Endothelial cell of umbilical vein (primary cell): ENCODE data around the gene MACROD2. TPM values are rescaled to one million over a fixed set of nuclear protein-coding genes. Genes with fewer than 3 reads are reported as not detected.

Experiments
- BruUV-seq: library from RNA; stranded (reverse); fragments of 400-500 nt; replicated peaks from 2 replicates; lab custom pipeline; 2021; lab: Mats Ljungman, UMichigan
- CTCF ChIA-PET: fragments of 300-600, 350-600 bp; sonication (Branson Sonifier 250); formaldehyde crosslinking; loops from one replicate; lab custom pipeline; 2021; ENCODE audit warnings: antibody characterized with exemption, inconsistent platforms; lab: Charles Lee
- POLR2A ChIA-PET: fragments of 300-600, 350-600 bp; sonication (Branson Sonifier 250); formaldehyde crosslinking; loops from one replicate; lab custom pipeline; 2021; ENCODE audit warnings: antibody characterized with exemption, inconsistent platforms; lab: Charles Lee
- DNase-seq: peaks from one replicate; pipeline ENCODE4 v3.0.0-alpha.2; 2011; ENCODE audit warnings: low read depth, low spot score
- FAIRE-seq: peaks from 2 replicates; lab custom pipeline; 2011; peaks lifted over from hg19 to GRCh38; lab: Jason Lieb, UNC
- H2AFZ ChIP-seq: 2 replicates; pipeline ENCODE4 v1.6.0; 2012; ENCODE audit warnings: low read depth, low read length, control low read depth, inconsistent platforms
- H3K27ac ChIP-seq: 2 replicates; pipeline ENCODE4 v1.5.1; 2011; ENCODE audit warnings: low read depth, mild to moderate bottlenecking, control low read depth, low read length, moderate library complexity; ENCODE audit not compliant: insufficient read depth
- H3K27me3 ChIP-seq, 2 experiments: 2 replicates each; pipeline versions ENCODE4 v1.6.0 to v1.6.1; 2011; ENCODE audit warnings: low read length in 2 of 2, mixed read lengths in 1 of 2; ENCODE audit not compliant: control insufficient read depth in 2 of 2, insufficient read depth in 2 of 2
- H3K36me3 ChIP-seq, 2 experiments: 2 replicates in 1 of 2; 3 replicates in 1 of 2; pipeline ENCODE4 v1.5.1; 2011; ENCODE audit warnings: low read length in 2 of 2, mild to moderate bottlenecking in 1 of 2, moderate library complexity in 1 of 2; ENCODE audit not compliant: control insufficient read depth in 2 of 2, insufficient read depth in 2 of 2; ENCODE audit errors: extremely low read depth in 1 of 2
- H3K4me1 ChIP-seq: 3 replicates; pipeline ENCODE4 v1.5.1; 2011; ENCODE audit warnings: mild to moderate bottlenecking, low read length; ENCODE audit not compliant: control insufficient read depth, insufficient read depth; ENCODE audit errors: extremely low read depth
- H3K4me2 ChIP-seq: 2 replicates; pipeline ENCODE4 v1.6.1; 2011; ENCODE audit warnings: low read length, control low read depth, mixed read lengths; ENCODE audit not compliant: insufficient read depth
- H3K4me3 ChIP-seq, 3 experiments: fragments of 200-600 bp in 1 of 3; sonication (generic), shearing (Covaris generic) in 1 of 3; replicated peaks in 1 of 3; 2 replicates each; pipeline ENCODE4 v1.5.1; 2011 to 2016; ENCODE audit warnings: control low read depth in 3 of 3, low read length in 3 of 3, mild to moderate bottlenecking in 2 of 3, inconsistent platforms in 1 of 3, low read depth in 1 of 3, moderate library complexity in 1 of 3; ENCODE audit not compliant: insufficient read depth in 1 of 3
- H3K79me2 ChIP-seq: 2 replicates; pipeline ENCODE4 v1.6.0; 2012; ENCODE audit warnings: low read length, inconsistent platforms; ENCODE audit not compliant: control insufficient read depth, insufficient read depth
- H3K9ac ChIP-seq: replicated peaks from 2 replicates; pipeline ENCODE3; 2011; ENCODE audit warnings: low read length, control low read depth; ENCODE audit not compliant: insufficient read depth; ENCODE audit errors: extremely low read depth
- H3K9me1 ChIP-seq: replicated peaks from 3 replicates; pipeline ENCODE4 v1.6.0; 2011; ENCODE audit warnings: mild to moderate bottlenecking, low read length; ENCODE audit not compliant: control insufficient read depth, insufficient read depth; ENCODE audit errors: extremely low read depth
- H3K9me3 ChIP-seq: replicated peaks from 2 replicates; pipeline ENCODE4 v1.5.1; 2012; ENCODE audit warnings: low read length, inconsistent platforms; ENCODE audit not compliant: control insufficient read depth, insufficient read depth
- H4K20me1 ChIP-seq: replicated peaks from 2 replicates; pipeline ENCODE3; 2011; ENCODE audit warnings: mild to moderate bottlenecking, low read length; ENCODE audit not compliant: control insufficient read depth, insufficient read depth; ENCODE audit errors: extremely low read depth
- EZH2 ChIP-seq: IDR thresholded peaks from 2 replicates; pipeline ENCODE4 v1.6.1; 2012; ENCODE audit warnings: borderline replicate concordance, low read depth, mild to moderate bottlenecking, moderate library complexity, low read length, inconsistent platforms; ENCODE audit not compliant: severe bottlenecking
- FOS ChIP-seq: IDR thresholded peaks from 2 replicates; pipeline ENCODE4 v1.6.1; 2011; ENCODE audit warnings: mild to moderate bottlenecking, low read length, moderate library complexity, borderline replicate concordance; ENCODE audit not compliant: insufficient read depth
- GATA2 ChIP-seq: IDR thresholded peaks from 2 replicates; pipeline ENCODE4 v1.7.0; 2011; ENCODE audit warnings: low read depth, mild to moderate bottlenecking, moderate library complexity, mixed read lengths, low read length; ENCODE audit not compliant: insufficient read length, insufficient read depth
- JUN ChIP-seq: IDR thresholded peaks from 2 replicates; pipeline ENCODE4 v1.6.1; 2011; ENCODE audit warnings: borderline replicate concordance, low read depth; ENCODE audit not compliant: insufficient read length, insufficient read depth
- MYC ChIP-seq: IDR thresholded peaks from one replicate; pipeline ENCODE4 v1.6.1; 2011; ENCODE audit warnings: mild to moderate bottlenecking, low read depth, low read length
- POLR2A ChIP-seq: IDR thresholded peaks from 2 replicates; pipeline ENCODE4 v1.6.1; 2012; ENCODE audit warnings: low read depth, mild to moderate bottlenecking, control low read depth, low read length
- POLR2AphosphoS5 ChIP-seq: IDR thresholded peaks from 2 replicates; pipeline ENCODE4 v1.6.1; 2012; ENCODE audit warnings: low read depth, mild to moderate bottlenecking, control low read depth, low read length, moderate library complexity; ENCODE audit not compliant: insufficient read depth
- dilution Hi-C: fragments of 300-500 bp; cut with MboI; formaldehyde crosslinking; loops from one replicate; pipeline ENCODE4 v1.15.0; 2019; ENCODE audit warnings: low sequenced_read_pairs; ENCODE audit not compliant: extremely low pct_ligation_motif_present
- intact Hi-C: fragments of 100-400 bp; cut with micrococcal nuclease; formaldehyde crosslinking; loops from one replicate; pipeline ENCODE4 v1.10.0; 2022
- polyA plus RNA-seq, 4 experiments: library from polyadenylated mRNA; depleted of rRNA in 3 of 4; stranded (reverse) in 3 of 4; unstranded in 1 of 4; fragments of >200 nt; gene quantifications; 2 replicates each; pipeline versions ENCODE4 v1.2.1 to v1.2.3, GENCODE V29; 2011 to 2012; ENCODE audit warnings: missing spikeins in 1 of 4
- total RNA-seq: library from RNA; stranded (reverse); gene quantifications from 2 replicates; pipeline ENCODE4 v1.2.3, GENCODE V29; 2021
- TF ChIP-seq, protein P1 (sequence below): IDR thresholded peaks from 2 replicates; pipeline ENCODE4 v1.6.1; 2011; ENCODE audit not compliant: insufficient read depth, insufficient read length
- TF ChIP-seq, protein P2 (sequence below), 2 donors: IDR thresholded peaks; 1 replicate in 1 of 2; 2 replicates in 1 of 2; pipeline ENCODE4 v1.5.1; 2011; ENCODE audit warnings: low read length in 2 of 2, mild to moderate bottlenecking in 2 of 2, moderate library complexity in 2 of 2, control low read depth in 1 of 2, inconsistent platforms in 1 of 2, low read depth in 1 of 2; ENCODE audit not compliant: insufficient read depth in 1 of 2; ENCODE audit errors: extremely low read depth in 1 of 2

Gene MACROD2
- total and polyA plus RNA-seq, 2 donors (not counting 3 experiments of a cell fraction or from before 2014, with no cell fraction given): 0.11 to 0.73 TPM

DNA sequence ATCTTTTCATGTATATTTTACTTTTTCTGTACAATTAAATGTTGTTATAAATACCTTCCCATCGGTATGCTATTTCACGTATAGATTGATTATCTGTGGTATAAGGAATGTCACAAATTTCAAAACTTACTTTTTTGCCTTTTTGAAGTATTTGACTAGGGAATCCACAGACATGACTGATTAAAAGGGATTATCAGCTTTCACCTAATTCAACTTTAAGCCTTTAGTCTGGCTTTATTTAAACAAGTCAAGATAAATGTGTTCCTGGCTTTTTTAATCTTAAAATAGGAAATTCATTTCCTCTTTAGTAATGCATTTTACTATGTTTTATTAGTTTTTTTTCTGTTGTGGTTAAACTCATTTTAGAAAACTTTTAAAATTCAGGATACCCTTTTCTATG lies 160.0 kb downstream of the MACROD2 start:
- H3K4me2 ChIP-seq: no peak overlapping the region
- FAIRE-seq (no peak), DNase-seq (no peak)
- TF ChIP-seq JUN: no peak
- TF ChIP-seq FOS: no peak
- TF ChIP-seq, protein P1, sequence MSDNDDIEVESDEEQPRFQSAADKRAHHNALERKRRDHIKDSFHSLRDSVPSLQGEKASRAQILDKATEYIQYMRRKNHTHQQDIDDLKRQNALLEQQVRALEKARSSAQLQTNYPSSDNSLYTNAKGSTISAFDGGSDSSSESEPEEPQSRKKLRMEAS: no peak
- TF ChIP-seq, protein P2, sequence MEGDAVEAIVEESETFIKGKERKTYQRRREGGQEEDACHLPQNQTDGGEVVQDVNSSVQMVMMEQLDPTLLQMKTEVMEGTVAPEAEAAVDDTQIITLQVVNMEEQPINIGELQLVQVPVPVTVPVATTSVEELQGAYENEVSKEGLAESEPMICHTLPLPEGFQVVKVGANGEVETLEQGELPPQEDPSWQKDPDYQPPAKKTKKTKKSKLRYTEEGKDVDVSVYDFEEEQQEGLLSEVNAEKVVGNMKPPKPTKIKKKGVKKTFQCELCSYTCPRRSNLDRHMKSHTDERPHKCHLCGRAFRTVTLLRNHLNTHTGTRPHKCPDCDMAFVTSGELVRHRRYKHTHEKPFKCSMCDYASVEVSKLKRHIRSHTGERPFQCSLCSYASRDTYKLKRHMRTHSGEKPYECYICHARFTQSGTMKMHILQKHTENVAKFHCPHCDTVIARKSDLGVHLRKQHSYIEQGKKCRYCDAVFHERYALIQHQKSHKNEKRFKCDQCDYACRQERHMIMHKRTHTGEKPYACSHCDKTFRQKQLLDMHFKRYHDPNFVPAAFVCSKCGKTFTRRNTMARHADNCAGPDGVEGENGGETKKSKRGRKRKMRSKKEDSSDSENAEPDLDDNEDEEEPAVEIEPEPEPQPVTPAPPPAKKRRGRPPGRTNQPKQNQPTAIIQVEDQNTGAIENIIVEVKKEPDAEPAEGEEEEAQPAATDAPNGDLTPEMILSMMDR (IDR thresholded peaks at IDR 0.05; ENCODE audit: extremely low read depth in 1 of 2, insufficient read depth in 1 of 2, low read depth in 1 of 2, low read length in 2 of 2): no peak
- no peak for TF ChIP-seq POLR2A
- no peak for TF ChIP-seq GATA2
- TF ChIP-seq MYC: no peak
- TF ChIP-seq EZH2: no peak
- no peak for TF ChIP-seq POLR2AphosphoS5
- dilution Hi-C loops: no loop called here
- no peak overlapping the region for H3K9ac ChIP-seq
- H3K9me1 ChIP-seq: no peaks in the 10 kb centered on the region
- ChIA-PET POLR2A (no interaction called here), CTCF (no interaction called here)
- no peaks in the 10 kb centered on the region for H3K36me3 ChIP-seq
- no peaks in the 10 kb centered on the region for H3K27me3 ChIP-seq
- H3K9me3 ChIP-seq: no peaks in the 10 kb centered on the region
- no peaks in the 10 kb centered on the region for H4K20me1 ChIP-seq
- H3K27ac ChIP-seq: no peak overlapping the region
- intact Hi-C loops: no loop called here
- H3K4me1 ChIP-seq: no peaks in the 10 kb centered on the region
- no peak overlapping the region for H2AFZ ChIP-seq
- no TSS peak for BruUV-seq
- no peaks in the 10 kb centered on the region for H3K79me2 ChIP-seq
- no peak overlapping the region for H3K4me3 ChIP-seq
